DOHH2 (cell line): Measurements from ENCODE around the gene BLOC1S4.

Experiments used
- EZH2phosphoT487 ChIP-seq: fragments of 200-600 bp; sonication (generic); IDR thresholded peaks from 2 replicates; pipeline ENCODE4 v1.6.1; 2017; ENCODE audit warnings: borderline replicate concordance, mild to moderate bottlenecking, antibody characterized with exemption, low read length, moderate library complexity, mixed read lengths
- TF ChIP-seq, protein P1 (sequence below): fragments of 200-600 bp; sonication (generic); IDR thresholded peaks from one replicate; pipeline ENCODE4 v1.5.1; 2014; ENCODE audit warnings: antibody characterized with exemption, mild to moderate bottlenecking, low read depth, low read length; ENCODE audit not compliant: poor library complexity, severe bottlenecking

DNA sequence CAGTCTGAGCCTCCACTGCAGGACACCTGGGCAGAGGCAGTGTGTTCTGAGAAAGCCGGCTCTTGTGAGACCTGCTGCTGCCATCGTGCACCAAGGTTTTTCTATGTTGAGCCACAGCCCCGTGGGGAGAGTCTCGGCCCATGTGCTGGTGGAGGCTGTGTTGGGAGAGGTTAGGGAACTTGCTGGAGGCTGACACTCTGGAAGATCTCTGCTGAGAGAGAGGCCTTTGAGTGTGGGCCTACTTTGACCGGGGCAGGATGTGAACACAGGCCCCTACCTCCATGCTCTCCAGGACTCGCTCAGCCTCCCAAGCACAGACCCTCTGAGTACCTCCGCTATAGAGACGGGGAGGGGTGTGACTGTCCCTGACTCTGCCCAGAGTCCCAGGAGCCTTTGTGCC lies 23.6 kb upstream of the BLOC1S4 start:
- TF ChIP-seq, protein P1, sequence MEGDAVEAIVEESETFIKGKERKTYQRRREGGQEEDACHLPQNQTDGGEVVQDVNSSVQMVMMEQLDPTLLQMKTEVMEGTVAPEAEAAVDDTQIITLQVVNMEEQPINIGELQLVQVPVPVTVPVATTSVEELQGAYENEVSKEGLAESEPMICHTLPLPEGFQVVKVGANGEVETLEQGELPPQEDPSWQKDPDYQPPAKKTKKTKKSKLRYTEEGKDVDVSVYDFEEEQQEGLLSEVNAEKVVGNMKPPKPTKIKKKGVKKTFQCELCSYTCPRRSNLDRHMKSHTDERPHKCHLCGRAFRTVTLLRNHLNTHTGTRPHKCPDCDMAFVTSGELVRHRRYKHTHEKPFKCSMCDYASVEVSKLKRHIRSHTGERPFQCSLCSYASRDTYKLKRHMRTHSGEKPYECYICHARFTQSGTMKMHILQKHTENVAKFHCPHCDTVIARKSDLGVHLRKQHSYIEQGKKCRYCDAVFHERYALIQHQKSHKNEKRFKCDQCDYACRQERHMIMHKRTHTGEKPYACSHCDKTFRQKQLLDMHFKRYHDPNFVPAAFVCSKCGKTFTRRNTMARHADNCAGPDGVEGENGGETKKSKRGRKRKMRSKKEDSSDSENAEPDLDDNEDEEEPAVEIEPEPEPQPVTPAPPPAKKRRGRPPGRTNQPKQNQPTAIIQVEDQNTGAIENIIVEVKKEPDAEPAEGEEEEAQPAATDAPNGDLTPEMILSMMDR, result no peak
- TF ChIP-seq EZH2phosphoT487, result no peak
